ENCODE results near the gene CADM4. TPM values are rescaled to one million over a fixed set of nuclear protein-coding genes. Genes with fewer than 3 reads are reported as not detected.

The CADM4 gene
- total and polyA plus RNA-seq, 4 donors: 5.9 to 12.2 (median 7.5) TPM

- no peak for TF ChIP-seq CTCF (IDR thresholded peaks at IDR 0.05; ENCODE audit: control extremely low read depth, extremely low read depth)
- H3K4me1 ChIP-seq (ENCODE audit: control insufficient read depth in 5 of 5, insufficient read depth in 5 of 5, low read length in 5 of 5): no peaks in the 10 kb centered on the region
- H3K9ac ChIP-seq (ENCODE audit: insufficient read depth in 1 of 2, low read length in 2 of 2): no peak within 1 kb of the TSS
- no peaks in the 10 kb centered on the region for H3K9me3 ChIP-seq (ENCODE audit: control insufficient read depth in 4 of 4, insufficient read depth in 3 of 4, low read length in 3 of 4)
- ATAC-seq (ENCODE audit: insufficient read depth, low FRiP score): no peak
- WGBS, 2 donors: 87 to 91% methylated on average over 3 of the region's 3 CpGs
- no peak for DNase-seq
- H3K4me3 ChIP-seq: no peak within 1 kb of the TSS
- no peaks in the 10 kb centered on the region for H3K27me3 ChIP-seq (ENCODE audit: control insufficient read depth in 3 of 3, insufficient read depth in 3 of 3, low read length in 2 of 3)
- H3K36me3 ChIP-seq (ENCODE audit: control insufficient read depth in 4 of 4, insufficient read depth in 4 of 4, low read length in 4 of 4): peaks cover 5 to 27% (median 20%) of the 10 kb centered on the region in 4 donors
- H3K27ac ChIP-seq (ENCODE audit: low read depth in 1 of 2, low read length in 1 of 2): no peak within 1 kb of the TSS
Measured at GRCh38 chr19:43611788-43612187, 27.9 kb downstream of the CADM4 start, which contains the start of gene SRRM5. Gene SRRM5, plus strand, starts transcription at chr19:43612088. Its CDS starts 34 bp downstream, at chr19:43612122.

- 84 to 85% methylated on average over 3 of the region's 3 CpGs for WGBS, 2 donors
- no peak overlapping the region for H3K4me3 ChIP-seq
- peaks cover 7 to 33% (median 25%) of the 10 kb centered on the region in 4 donors for H3K36me3 ChIP-seq (ENCODE audit: control insufficient read depth in 4 of 4, insufficient read depth in 4 of 4, low read length in 4 of 4)
- no peak overlapping the region for H3K9ac ChIP-seq (ENCODE audit: insufficient read depth in 1 of 2, low read length in 2 of 2)
- no peaks in the 10 kb centered on the region for H3K4me1 ChIP-seq (ENCODE audit: control insufficient read depth in 5 of 5, insufficient read depth in 5 of 5, low read length in 5 of 5)
- H3K27ac ChIP-seq (ENCODE audit: low read depth in 1 of 2, low read length in 1 of 2): no peak overlapping the region
- no peak for DNase-seq
- no peaks in the 10 kb centered on the region for H3K9me3 ChIP-seq (ENCODE audit: control insufficient read depth in 4 of 4, insufficient read depth in 3 of 4, low read length in 3 of 4)
- TF ChIP-seq CTCF (IDR thresholded peaks at IDR 0.05; ENCODE audit: control extremely low read depth, extremely low read depth): no peak
- H3K27me3 ChIP-seq (ENCODE audit: control insufficient read depth in 3 of 3, insufficient read depth in 3 of 3, low read length in 2 of 3): no peaks in the 10 kb centered on the region
- ATAC-seq (ENCODE audit: insufficient read depth, low FRiP score): no peak
Measured at GRCh38 chr19:43610493-43610892, 29.2 kb downstream of the CADM4 start.

GRCh38 chr19:43609872-43610271 is 29.8 kb downstream of the CADM4 start:
- WGBS, 2 donors: 91 to 92% methylated on average over 7 of the region's 7 CpGs
- DNase-seq (no peak), ATAC-seq (ENCODE audit: insufficient read depth, low FRiP score) (no peak)
- TF ChIP-seq CTCF (IDR thresholded peaks at IDR 0.05; ENCODE audit: control extremely low read depth, extremely low read depth): no peak
- no peaks in the 10 kb centered on the region for H3K27me3 ChIP-seq (ENCODE audit: control insufficient read depth in 3 of 3, insufficient read depth in 3 of 3, low read length in 2 of 3)
- no peak overlapping the region for H3K27ac ChIP-seq (ENCODE audit: low read depth in 1 of 2, low read length in 1 of 2)
- no peaks in the 10 kb centered on the region for H3K4me1 ChIP-seq (ENCODE audit: control insufficient read depth in 5 of 5, insufficient read depth in 5 of 5, low read length in 5 of 5)
- H3K36me3 ChIP-seq (ENCODE audit: control insufficient read depth in 4 of 4, insufficient read depth in 4 of 4, low read length in 4 of 4): peaks cover 7 to 33% (median 25%) of the 10 kb centered on the region in 4 donors
- no peaks in the 10 kb centered on the region for H3K9me3 ChIP-seq (ENCODE audit: control insufficient read depth in 4 of 4, insufficient read depth in 3 of 4, low read length in 3 of 4)
- H3K4me3 ChIP-seq: no peak overlapping the region
- H3K9ac ChIP-seq (ENCODE audit: insufficient read depth in 1 of 2, low read length in 2 of 2): no peak overlapping the region
